Measurements from ENCODE around the gene SRCAP.
"Not testable (repeated sequence)": the region's sequence is repeated elsewhere in the genome, so short reads cannot be mapped to it uniquely, and the experiment has no call there.

Gene SRCAP

GRCh38 chr16:30703071-30703470 lies 4.1 kb downstream of the SRCAP start:
- H3K9me3 Mint-ChIP-seq (ENCODE audit: low read depth); H3K27me3 Mint-ChIP-seq; H3K36me3 Mint-ChIP-seq; H3K4me3 Mint-ChIP-seq; H3K27ac Mint-ChIP-seq: not testable (repeated sequence)
- peaks cover 19% of the 10 kb centered on the region for H3K4me1 Mint-ChIP-seq (ENCODE audit: low read depth)

- no peaks in the 10 kb centered on the region for H3K9me3 Mint-ChIP-seq (ENCODE audit: low read depth)
- no peaks in the 10 kb centered on the region for H3K27me3 Mint-ChIP-seq
- peaks cover 19% of the 10 kb centered on the region for H3K4me1 Mint-ChIP-seq (ENCODE audit: low read depth)
- H3K4me3 Mint-ChIP-seq = no peak overlapping the region
- H3K36me3 Mint-ChIP-seq = peaks cover 9% of the 10 kb centered on the region
- no peak overlapping the region for H3K27ac Mint-ChIP-seq
Measured at GRCh38 chr16:30703971-30704370, 5.0 kb downstream of the SRCAP start.

GRCh38 chr16:30706046-30706445 lies 7.1 kb downstream of the SRCAP start:
- H3K36me3 Mint-ChIP-seq = peaks cover 8% of the 10 kb centered on the region

GRCh38 chr16:30710971-30711370 lies 12.0 kb downstream of the SRCAP start:
- Mint-ChIP-seq H3K27ac (peak overlapping the region; percentile 16), H3K4me1 (ENCODE audit: low read depth) (peaks cover 20% of the 10 kb centered on the region), H3K9me3 (ENCODE audit: low read depth) (no peaks in the 10 kb centered on the region), H3K36me3 (peaks cover 25% of the 10 kb centered on the region), H3K4me3 (no peak overlapping the region), H3K27me3 (no peaks in the 10 kb centered on the region)

More at GRCh38 chr16:30706046-30706445, 7.1 kb downstream of the SRCAP start:
- peaks cover 7% of the 10 kb centered on the region for H3K4me1 Mint-ChIP-seq (ENCODE audit: low read depth)
- H3K4me3 Mint-ChIP-seq = no peak overlapping the region
- H3K27me3 Mint-ChIP-seq = no peaks in the 10 kb centered on the region
- H3K9me3 Mint-ChIP-seq (ENCODE audit: low read depth) = no peaks in the 10 kb centered on the region
- H3K27ac Mint-ChIP-seq = no peak overlapping the region

GRCh38 chr16:30711712-30712111 lies 12.7 kb downstream of the SRCAP start:
- no peak overlapping the region for H3K27ac Mint-ChIP-seq
- no peaks in the 10 kb centered on the region for H3K27me3 Mint-ChIP-seq
- no peak overlapping the region for H3K4me3 Mint-ChIP-seq
- H3K4me1 Mint-ChIP-seq (ENCODE audit: low read depth) = peaks cover 26% of the 10 kb centered on the region
- H3K36me3 Mint-ChIP-seq = peaks cover 30% of the 10 kb centered on the region
- H3K9me3 Mint-ChIP-seq (ENCODE audit: low read depth) = no peaks in the 10 kb centered on the region

GRCh38 chr16:30715750-30716445 lies 16.9 kb downstream of the SRCAP start:
- peak overlapping the region; percentile 98 for H3K27ac Mint-ChIP-seq
- H3K9me3 Mint-ChIP-seq (ENCODE audit: low read depth) = no peaks in the 10 kb centered on the region
- H3K4me1 Mint-ChIP-seq (ENCODE audit: low read depth) = peaks cover 35% of the 10 kb centered on the region
- peak overlapping the region; percentile 82 for H3K4me3 Mint-ChIP-seq
- H3K36me3 Mint-ChIP-seq = peaks cover 28% of the 10 kb centered on the region
- H3K27me3 Mint-ChIP-seq = no peaks in the 10 kb centered on the region

- Mint-ChIP-seq H3K4me1 (ENCODE audit: low read depth) (peaks cover 21% of the 10 kb centered on the region), H3K27me3 (no peaks in the 10 kb centered on the region), H3K4me3 (no peak overlapping the region), H3K36me3 (peaks cover 16% of the 10 kb centered on the region), H3K9me3 (ENCODE audit: low read depth) (no peaks in the 10 kb centered on the region), H3K27ac (peak overlapping the region; percentile 58)
Measured at GRCh38 chr16:30720086-30720485, 21.1 kb downstream of the SRCAP start.

- H3K27me3 Mint-ChIP-seq = no peaks in the 10 kb centered on the region
- H3K36me3 Mint-ChIP-seq = peaks cover 13% of the 10 kb centered on the region
- H3K9me3 Mint-ChIP-seq (ENCODE audit: low read depth) = no peaks in the 10 kb centered on the region
- H3K4me3 Mint-ChIP-seq = no peak overlapping the region
- H3K4me1 Mint-ChIP-seq (ENCODE audit: low read depth) = peaks cover 18% of the 10 kb centered on the region
- H3K27ac Mint-ChIP-seq = no peak overlapping the region
Measured at GRCh38 chr16:30720694-30721093, 21.7 kb downstream of the SRCAP start.

GRCh38 chr16:30721167-30721566 lies 22.2 kb downstream of the SRCAP start:
- H3K9me3 Mint-ChIP-seq (ENCODE audit: low read depth) = no peaks in the 10 kb centered on the region
- H3K36me3 Mint-ChIP-seq = peaks cover 10% of the 10 kb centered on the region
- H3K27ac Mint-ChIP-seq = peak overlapping the region; percentile 12
- no peaks in the 10 kb centered on the region for H3K27me3 Mint-ChIP-seq
- no peak overlapping the region for H3K4me3 Mint-ChIP-seq
- H3K4me1 Mint-ChIP-seq (ENCODE audit: low read depth) = peaks cover 16% of the 10 kb centered on the region

- peaks cover 13% of the 10 kb centered on the region for H3K4me1 Mint-ChIP-seq (ENCODE audit: low read depth)
- no peak overlapping the region for H3K4me3 Mint-ChIP-seq
- no peaks in the 10 kb centered on the region for H3K27me3 Mint-ChIP-seq
- peak overlapping the region; percentile 12 for H3K27ac Mint-ChIP-seq
- no peaks in the 10 kb centered on the region for H3K9me3 Mint-ChIP-seq (ENCODE audit: low read depth)
- H3K36me3 Mint-ChIP-seq = peaks cover 7% of the 10 kb centered on the region
Measured at GRCh38 chr16:30721606-30722005, 22.6 kb downstream of the SRCAP start.

GRCh38 chr16:30722443-30722842 lies 23.5 kb downstream of the SRCAP start:
- H3K4me3 Mint-ChIP-seq = no peak overlapping the region
- H3K9me3 Mint-ChIP-seq (ENCODE audit: low read depth) = no peaks in the 10 kb centered on the region
- H3K27me3 Mint-ChIP-seq = no peaks in the 10 kb centered on the region
- no peak overlapping the region for H3K27ac Mint-ChIP-seq
- H3K36me3 Mint-ChIP-seq = peaks cover 7% of the 10 kb centered on the region
- peaks cover 9% of the 10 kb centered on the region for H3K4me1 Mint-ChIP-seq (ENCODE audit: low read depth)

GRCh38 chr16:30722916-30723315 lies 23.9 kb downstream of the SRCAP start:
- no peak overlapping the region for H3K4me3 Mint-ChIP-seq
- peaks cover 7% of the 10 kb centered on the region for H3K36me3 Mint-ChIP-seq
- no peak overlapping the region for H3K27ac Mint-ChIP-seq
- H3K27me3 Mint-ChIP-seq = no peaks in the 10 kb centered on the region
- H3K9me3 Mint-ChIP-seq (ENCODE audit: low read depth) = no peaks in the 10 kb centered on the region
- H3K4me1 Mint-ChIP-seq (ENCODE audit: low read depth) = peaks cover 9% of the 10 kb centered on the region

GRCh38 chr16:30723725-30724355 lies 24.9 kb downstream of the SRCAP start:
- no peaks in the 10 kb centered on the region for H3K9me3 Mint-ChIP-seq (ENCODE audit: low read depth)
- H3K27ac Mint-ChIP-seq = peak overlapping the region; percentile 64
- H3K4me3 Mint-ChIP-seq = no peak overlapping the region
- H3K27me3 Mint-ChIP-seq = no peaks in the 10 kb centered on the region
- H3K36me3 Mint-ChIP-seq = peaks cover 9% of the 10 kb centered on the region
- peaks cover 9% of the 10 kb centered on the region for H3K4me1 Mint-ChIP-seq (ENCODE audit: low read depth)

GRCh38 chr16:30724641-30725417 lies 25.9 kb downstream of the SRCAP start:
- Mint-ChIP-seq H3K27me3 (no peaks in the 10 kb centered on the region), H3K4me3 (no peak overlapping the region), H3K9me3 (ENCODE audit: low read depth) (no peaks in the 10 kb centered on the region), H3K36me3 (peaks cover 11% of the 10 kb centered on the region), H3K4me1 (ENCODE audit: low read depth) (peaks cover 10% of the 10 kb centered on the region), H3K27ac (peak overlapping the region; percentile 46)

GRCh38 chr16:30725418-30725792 lies 26.4 kb downstream of the SRCAP start:
- H3K9me3 Mint-ChIP-seq (ENCODE audit: low read depth) = no peaks in the 10 kb centered on the region
- H3K36me3 Mint-ChIP-seq = peaks cover 8% of the 10 kb centered on the region

More at GRCh38 chr16:30725418-30725792, 26.4 kb downstream of the SRCAP start:
- peak overlapping the region; percentile 34 for H3K27ac Mint-ChIP-seq
- H3K4me3 Mint-ChIP-seq = no peak overlapping the region
- H3K4me1 Mint-ChIP-seq (ENCODE audit: low read depth) = peaks cover 8% of the 10 kb centered on the region
- H3K27me3 Mint-ChIP-seq = no peaks in the 10 kb centered on the region

Data from activated naive CD8-positive, alpha-beta T cell (primary cell).